Calu3 (cell line): ENCODE data around the gene CNEP1R1. TPM values are rescaled to one million over a fixed set of nuclear protein-coding genes. Genes with fewer than 3 reads are reported as not detected.

Experiments used
- BruUV-seq: library from RNA; stranded (reverse); fragments of 400-500 nt; replicated peaks from 2 replicates; lab custom pipeline; 2021; lab: Mats Ljungman, UMichigan
- CTCF ChIA-PET: fragments of 300-600 bp; sonication (Branson Sonifier 250); formaldehyde crosslinking; loops from one replicate; lab custom pipeline; 2022; ENCODE audit warnings: antibody characterized with exemption; lab: Charles Lee
- DNase-seq: peaks from one replicate; pipeline ENCODE4 v3.0.0; 2022
- H3K27ac Mint-ChIP-seq: one replicate; pipeline ENCODE4 v1.8.0; 2022; ENCODE audit warnings: mixed read lengths; ENCODE audit not compliant: unreplicated experiment
- H3K27me3 Mint-ChIP-seq: one replicate; pipeline ENCODE4 v1.8.0; 2022; ENCODE audit warnings: mixed read lengths; ENCODE audit not compliant: unreplicated experiment
- H3K36me3 Mint-ChIP-seq: one replicate; pipeline ENCODE4 v1.8.0; 2022; ENCODE audit warnings: mild to moderate bottlenecking, moderate library complexity, mixed read lengths; ENCODE audit not compliant: insufficient read depth, unreplicated experiment
- H3K4me1 Mint-ChIP-seq: one replicate; pipeline ENCODE4 v1.8.0; 2022; ENCODE audit warnings: mild to moderate bottlenecking, low read depth, mixed read lengths; ENCODE audit not compliant: unreplicated experiment
- H3K4me3 Mint-ChIP-seq: one replicate; pipeline ENCODE4 v1.8.0; 2022; ENCODE audit warnings: mild to moderate bottlenecking, low read depth, moderate library complexity, mixed read lengths; ENCODE audit not compliant: unreplicated experiment
- H3K9me3 Mint-ChIP-seq: one replicate; pipeline ENCODE4 v1.8.0; 2022; ENCODE audit warnings: low read depth, mixed read lengths; ENCODE audit not compliant: unreplicated experiment
- CTCF ChIP-seq: fragments of 200-600 bp; IDR thresholded peaks from one replicate; pipeline ENCODE4 v1.8.0; 2022; ENCODE audit warnings: antibody characterized with exemption; ENCODE audit not compliant: unreplicated experiment
- intact Hi-C: fragments of 100-400 bp; cut with micrococcal nuclease; formaldehyde crosslinking; loops from one replicate; pipeline ENCODE4 v1.10.0; 2022; ENCODE audit not compliant: unreplicated experiment
- total RNA-seq: library from RNA; stranded (reverse); gene quantifications from 2 replicates; pipeline ENCODE4 v1.2.3, GENCODE V29; 2022

The CNEP1R1 gene
- total RNA-seq, 1 experiment from 2014 or later: 21.8 TPM

- no peak for TF ChIP-seq CTCF
- Mint-ChIP-seq H3K36me3 (peaks cover 7% of the 10 kb centered on the region), H3K4me1 (peaks cover 19% of the 10 kb centered on the region), H3K9me3 (no peaks in the 10 kb centered on the region), H3K4me3 (no peak overlapping the region), H3K27me3 (peaks cover 31% of the 10 kb centered on the region), H3K27ac (no peak overlapping the region)
- CTCF ChIA-PET: no interaction called here
- BruUV-seq: no TSS peak
- DNase-seq: no peak
- intact Hi-C loops: no loop called here
Measured at GRCh38 chr16:50040018-50040417, 15.0 kb downstream of the CNEP1R1 start.

GRCh38 chr16:50040710-50041109 lies 15.7 kb downstream of the CNEP1R1 start:
- peaks cover 7% of the 10 kb centered on the region for H3K36me3 Mint-ChIP-seq
- DNase-seq: no peak
- H3K4me3 Mint-ChIP-seq: no peak overlapping the region
- peaks cover 38% of the 10 kb centered on the region for H3K27me3 Mint-ChIP-seq
- no peak for TF ChIP-seq CTCF
- peaks cover 13% of the 10 kb centered on the region for H3K4me1 Mint-ChIP-seq
- H3K27ac Mint-ChIP-seq: no peak overlapping the region
- intact Hi-C loops: no loop called here
- CTCF ChIA-PET: interaction anchor here (0.6 kb wide), 1 partner anchor 1619 kb away, joined by 3 read pairs; no protein-coding TSS in a partner anchor
- H3K9me3 Mint-ChIP-seq: no peaks in the 10 kb centered on the region
- BruUV-seq: no TSS peak

- CTCF ChIA-PET: no interaction called here
- intact Hi-C loops: no loop called here
- Mint-ChIP-seq H3K4me3 (no peak overlapping the region), H3K27me3 (peaks cover 55% of the 10 kb centered on the region), H3K36me3 (no peaks in the 10 kb centered on the region), H3K27ac (no peak overlapping the region), H3K9me3 (no peaks in the 10 kb centered on the region), H3K4me1 (peaks cover under 1% of the 10 kb centered on the region)
- BruUV-seq: no TSS peak
- no peak for TF ChIP-seq CTCF
- DNase-seq: no peak
Measured at GRCh38 chr16:50043358-50043757, 18.3 kb downstream of the CNEP1R1 start.

GRCh38 chr16:50045412-50045811 lies 20.4 kb downstream of the CNEP1R1 start:
- no peak for DNase-seq
- H3K36me3 Mint-ChIP-seq: no peaks in the 10 kb centered on the region
- no peak overlapping the region for H3K4me3 Mint-ChIP-seq
- peaks cover 55% of the 10 kb centered on the region for H3K27me3 Mint-ChIP-seq
- no peak for TF ChIP-seq CTCF
- no peaks in the 10 kb centered on the region for H3K4me1 Mint-ChIP-seq
- H3K9me3 Mint-ChIP-seq: no peaks in the 10 kb centered on the region
- BruUV-seq: no TSS peak
- no peak overlapping the region for H3K27ac Mint-ChIP-seq
- CTCF ChIA-PET: no interaction called here
- intact Hi-C loops: no loop called here
